ENCODE results near the gene EIPR1.

The EIPR1 gene

DNA sequence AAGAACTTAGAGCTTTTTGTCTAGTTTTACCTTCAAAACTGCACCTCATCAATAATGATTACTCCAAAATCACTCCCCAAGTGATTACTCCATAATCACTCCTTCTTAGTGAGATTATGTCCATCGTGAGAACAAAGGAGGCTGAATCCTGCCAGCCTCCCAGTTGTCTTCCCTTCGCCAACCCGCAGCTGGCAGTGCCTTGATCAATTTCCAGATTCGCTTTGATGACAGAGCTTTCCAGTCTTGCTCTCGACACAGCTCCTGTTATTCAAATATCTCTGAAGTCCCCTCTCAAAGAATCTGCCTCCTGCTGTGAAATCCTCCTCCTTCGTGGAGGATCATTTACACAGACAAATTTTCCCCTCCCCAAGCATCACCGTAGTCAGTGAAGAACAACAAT lies 237.7 kb downstream of the EIPR1 start:
- DNase-seq, result no peak
